Activated T-helper 2 cell treated with anti-CD3 and anti-CD28 coated beads, Interferon-gamma antibody, Interleukin-2, Interleukin-4, amounts not matched to agents 10 μg/mL and 5 μg/mL and 100 μg/mL, durations not matched to agents 14 hours and 24 hours and 36 hours (primary cell): ENCODE results near the gene PARVA. TPM values are rescaled to one million over a fixed set of nuclear protein-coding genes. Genes with fewer than 3 reads are reported as not detected.

Experiments used
- DNase-seq: peaks from one replicate; pipeline ENCODE4 v3.0.0; 2021; ENCODE audit warnings: low spot score
- H3K27ac Mint-ChIP-seq: one replicate; pipeline ENCODE4 v1.8.0; 2021; ENCODE audit warnings: mixed read lengths
- H3K27me3 Mint-ChIP-seq: one replicate; pipeline ENCODE4 v1.8.0; 2021; ENCODE audit warnings: low read depth, mixed read lengths
- H3K36me3 Mint-ChIP-seq: one replicate; pipeline ENCODE4 v1.8.0; 2021; ENCODE audit warnings: low read depth, mixed read lengths
- H3K4me1 Mint-ChIP-seq: one replicate; pipeline ENCODE4 v1.8.0; 2021; ENCODE audit warnings: low read depth, mixed read lengths
- H3K4me3 Mint-ChIP-seq: one replicate; pipeline ENCODE4 v1.8.0; 2021; ENCODE audit warnings: low read depth, mild to moderate bottlenecking, moderate library complexity, mixed read lengths
- H3K9me3 Mint-ChIP-seq: one replicate; pipeline ENCODE4 v1.8.0; 2021; ENCODE audit warnings: mixed read lengths
- intact Hi-C: fragments of 100-400 bp; cut with micrococcal nuclease; formaldehyde crosslinking; loops from one replicate; pipeline ENCODE4 v1.15.1; 2023
- total RNA-seq: library from RNA; stranded (reverse); gene quantifications from 2 replicates; pipeline ENCODE4 v1.2.3, GENCODE V29; 2022

Gene PARVA
- total RNA-seq, 1 donor from 2014 or later: not detected

DNA sequence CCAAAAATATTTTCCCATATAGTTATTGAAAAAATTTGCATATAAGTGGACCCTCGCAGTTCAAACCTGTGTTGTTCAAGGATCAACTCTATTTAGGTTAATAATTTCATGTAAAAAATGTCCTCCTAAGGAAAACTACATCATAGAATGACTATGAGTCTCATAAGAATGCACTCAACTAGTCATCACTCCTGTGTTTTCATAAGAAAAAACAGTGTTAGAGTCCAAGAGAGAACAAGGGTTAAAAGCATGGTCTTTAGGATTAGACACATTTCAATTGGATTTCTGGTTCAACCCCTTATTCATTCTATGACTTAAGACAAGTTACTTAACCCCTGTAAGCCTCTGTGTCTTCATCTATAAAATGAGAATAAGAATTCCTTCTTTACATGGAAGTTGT is 5.1 kb downstream of the PARVA start:
- Mint-ChIP-seq H3K36me3 (no peaks in the 10 kb centered on the region), H3K27ac (no peak overlapping the region)

DNA sequence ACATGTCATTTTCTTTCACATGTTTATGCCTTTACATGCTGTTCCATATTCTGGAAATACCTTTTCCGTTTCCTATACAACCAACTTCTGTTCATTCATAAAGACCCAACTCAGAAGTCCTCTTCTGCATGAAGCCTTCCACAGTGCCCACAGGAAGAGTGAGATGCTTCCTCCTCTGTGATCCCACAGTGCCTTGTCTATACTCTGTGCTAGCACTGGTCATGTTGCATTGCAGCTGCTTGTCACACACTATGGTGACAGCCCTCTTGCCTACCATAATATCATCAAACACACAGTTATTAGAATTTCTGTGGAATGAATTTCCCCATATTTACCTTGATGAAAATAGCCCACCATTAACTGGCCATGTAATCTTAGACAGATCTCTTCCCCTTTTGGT is 8.9 kb downstream of the PARVA start:
- Mint-ChIP-seq H3K27me3 (peaks cover 28% of the 10 kb centered on the region), H3K4me1 (no peaks in the 10 kb centered on the region), H3K36me3 (no peaks in the 10 kb centered on the region), H3K9me3 (no peaks in the 10 kb centered on the region), H3K27ac (no peak overlapping the region), H3K4me3 (no peak overlapping the region)
- DNase-seq: no peak
- intact Hi-C loops: no loop called here

More for the DNA sequence above, 5.1 kb downstream of the PARVA start:
- H3K4me1 Mint-ChIP-seq: peaks cover 2% of the 10 kb centered on the region
- H3K9me3 Mint-ChIP-seq: no peaks in the 10 kb centered on the region
- peaks cover 48% of the 10 kb centered on the region for H3K27me3 Mint-ChIP-seq
- intact Hi-C loops: no loop called here
- no peak for DNase-seq
- no peak overlapping the region for H3K4me3 Mint-ChIP-seq

DNA sequence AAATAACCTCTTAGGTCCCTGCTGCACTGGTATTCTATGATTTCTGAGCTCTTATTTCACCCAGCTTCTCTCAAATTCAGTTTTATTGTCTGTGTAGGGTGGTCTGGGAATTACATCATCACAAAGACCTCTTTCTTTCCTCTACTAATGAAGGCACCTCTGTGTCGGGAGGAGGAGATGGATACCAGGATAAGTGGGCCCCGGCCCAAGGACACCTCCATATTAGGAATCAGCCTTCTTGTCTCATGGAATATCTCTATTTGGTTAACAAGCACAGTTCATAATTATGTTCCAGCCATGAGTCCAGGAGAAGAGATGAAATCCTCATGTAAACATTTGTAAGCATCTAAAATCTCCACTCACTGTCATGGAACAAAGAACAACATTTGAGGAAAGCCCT is 9.4 kb downstream of the PARVA start:
- no peak overlapping the region for H3K27ac Mint-ChIP-seq
- no peak overlapping the region for H3K4me3 Mint-ChIP-seq
- H3K9me3 Mint-ChIP-seq: no peaks in the 10 kb centered on the region
- intact Hi-C loops: no loop called here
- H3K4me1 Mint-ChIP-seq: no peaks in the 10 kb centered on the region
- no peaks in the 10 kb centered on the region for H3K36me3 Mint-ChIP-seq
- DNase-seq: no peak
- peaks cover 27% of the 10 kb centered on the region for H3K27me3 Mint-ChIP-seq

DNA sequence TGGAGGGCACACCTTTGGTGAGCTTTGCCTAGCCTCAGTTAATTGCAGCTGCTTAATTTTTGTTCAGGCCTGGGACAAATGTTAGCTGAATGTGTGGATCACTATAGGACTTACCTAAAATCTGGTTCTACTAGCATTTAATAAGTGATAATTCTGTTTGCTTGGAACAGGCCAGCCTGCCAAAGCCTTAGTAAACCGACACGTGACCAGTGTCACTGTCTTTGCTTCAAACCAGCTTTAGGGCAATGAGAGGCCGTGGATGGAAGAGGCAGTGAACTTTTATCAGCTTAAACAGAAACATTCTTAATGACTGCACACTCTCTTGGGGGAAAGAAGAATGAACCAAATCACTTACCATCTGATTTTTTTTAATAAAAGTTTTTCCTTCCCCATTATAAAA is 10.8 kb downstream of the PARVA start:
- no peak overlapping the region for H3K4me3 Mint-ChIP-seq
- H3K9me3 Mint-ChIP-seq: no peaks in the 10 kb centered on the region
- no peak overlapping the region for H3K27ac Mint-ChIP-seq
- intact Hi-C loops: no loop called here
- peaks cover 24% of the 10 kb centered on the region for H3K27me3 Mint-ChIP-seq
- no peaks in the 10 kb centered on the region for H3K4me1 Mint-ChIP-seq
- H3K36me3 Mint-ChIP-seq: no peaks in the 10 kb centered on the region
- DNase-seq: no peak

DNA sequence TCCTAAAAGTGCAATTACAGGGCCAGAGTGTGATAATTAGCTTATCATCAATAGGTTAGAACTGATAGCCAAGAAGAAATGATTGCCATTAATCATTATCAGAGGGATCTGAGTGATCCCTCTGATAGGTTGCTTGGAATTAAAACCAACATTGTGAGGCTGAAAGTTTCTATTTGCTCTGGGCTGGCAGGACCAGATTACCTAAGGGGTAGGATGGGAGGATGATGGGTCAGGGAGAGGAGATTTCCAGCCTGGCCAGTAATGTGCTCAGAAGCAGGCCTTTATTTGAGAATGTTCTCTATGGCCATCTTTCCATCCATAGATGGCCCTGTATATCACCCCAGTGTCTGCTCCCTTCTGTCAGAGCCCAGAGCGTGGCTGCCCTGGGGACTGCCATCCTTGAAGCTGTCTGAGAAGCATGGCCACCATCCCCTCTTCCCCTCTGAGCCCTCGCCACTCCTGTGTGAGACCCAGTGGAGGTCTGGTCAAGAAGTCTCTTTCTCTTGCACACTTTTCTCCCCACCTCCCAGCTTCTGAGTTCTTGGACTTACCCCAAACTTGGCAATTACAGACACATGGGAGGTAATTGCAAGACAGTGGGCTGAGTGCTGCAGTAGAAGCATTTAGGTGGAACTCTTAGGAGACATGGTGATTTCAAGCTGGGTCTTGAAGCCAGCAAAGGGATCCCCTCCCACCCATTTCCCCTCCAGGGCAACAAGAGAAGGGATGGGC is 11.7 kb downstream of the PARVA start:
- peaks cover 20% of the 10 kb centered on the region for H3K27me3 Mint-ChIP-seq
- no peaks in the 10 kb centered on the region for H3K4me1 Mint-ChIP-seq
- H3K36me3 Mint-ChIP-seq: no peaks in the 10 kb centered on the region
- no peak for DNase-seq
- no peaks in the 10 kb centered on the region for H3K9me3 Mint-ChIP-seq
- intact Hi-C loops: no loop called here
- no peak overlapping the region for H3K27ac Mint-ChIP-seq
- no peak overlapping the region for H3K4me3 Mint-ChIP-seq

DNA sequence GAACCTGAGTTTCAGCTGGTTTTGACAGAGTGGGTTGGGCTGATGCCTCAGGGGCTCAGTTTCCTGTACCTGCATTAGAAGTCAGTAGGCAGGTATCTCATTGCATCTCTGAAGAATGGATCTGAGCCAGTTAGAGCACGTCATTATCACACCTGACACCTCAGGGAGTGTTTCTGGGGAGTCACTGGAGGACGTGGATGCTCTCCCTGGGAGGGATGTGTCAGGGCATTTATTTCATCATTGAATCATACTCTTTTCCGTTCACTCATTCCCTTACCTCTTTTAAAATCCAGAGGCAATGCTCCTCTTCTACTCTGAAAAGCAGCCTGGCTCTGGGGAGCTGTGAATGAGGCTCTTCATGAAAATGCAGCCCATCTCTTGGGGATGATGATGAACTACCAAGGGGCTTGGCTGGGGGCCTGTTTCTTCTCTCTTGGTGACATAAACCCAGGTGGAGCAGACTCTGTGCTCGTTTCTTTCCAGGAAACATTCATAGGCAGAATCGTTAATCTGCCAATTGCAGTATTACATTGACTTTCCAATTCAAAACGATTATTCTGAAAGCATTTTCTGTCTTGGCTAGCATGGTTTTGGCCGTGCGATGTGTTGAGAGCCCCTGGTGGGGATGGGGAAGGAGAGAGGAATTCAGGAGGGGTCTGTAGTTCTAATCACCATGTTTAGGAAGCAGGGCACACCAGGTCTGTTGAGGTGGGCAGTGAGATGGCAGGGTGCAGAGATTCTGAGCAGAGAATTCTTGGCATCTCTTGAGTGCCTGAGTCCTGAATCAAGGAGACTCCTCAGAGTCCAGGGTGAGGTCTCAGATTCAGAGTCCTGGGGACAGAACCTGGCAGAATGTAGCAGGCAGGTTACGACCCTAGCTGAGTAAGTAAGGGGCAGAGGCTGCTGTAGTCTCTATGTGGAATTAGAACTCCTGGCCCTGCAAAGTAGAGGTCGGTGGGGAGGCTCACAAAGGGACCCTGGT is 12.6 kb downstream of the PARVA start:
- no peak overlapping the region for H3K4me3 Mint-ChIP-seq
- H3K9me3 Mint-ChIP-seq: no peaks in the 10 kb centered on the region
- no peak overlapping the region for H3K27ac Mint-ChIP-seq
- intact Hi-C loops: no loop called here
- H3K27me3 Mint-ChIP-seq: peaks cover 13% of the 10 kb centered on the region
- DNase-seq: no peak
- H3K36me3 Mint-ChIP-seq: no peaks in the 10 kb centered on the region
- no peaks in the 10 kb centered on the region for H3K4me1 Mint-ChIP-seq

DNA sequence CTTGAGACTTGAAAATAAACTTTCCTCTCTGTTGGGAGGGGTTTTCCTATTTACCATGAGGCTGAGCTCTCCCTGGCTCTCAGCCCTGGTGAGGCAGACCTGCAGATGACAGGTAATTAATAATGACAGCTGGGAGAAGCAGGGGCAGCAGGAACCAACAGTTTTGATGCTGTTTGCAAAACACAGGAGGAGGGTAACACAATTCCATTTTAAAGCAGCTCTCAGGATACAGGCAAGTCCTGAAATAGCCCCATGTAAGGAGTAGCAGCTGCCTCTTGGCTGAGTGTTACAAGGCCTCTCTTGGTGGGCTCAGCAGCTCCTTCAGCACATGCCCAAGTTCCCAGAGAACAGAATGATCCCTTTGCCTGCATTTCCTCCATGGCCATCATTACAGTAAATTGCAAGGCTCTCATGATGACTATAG is 13.3 kb downstream of the PARVA start:
- peaks cover 13% of the 10 kb centered on the region for H3K27me3 Mint-ChIP-seq
- H3K9me3 Mint-ChIP-seq: no peaks in the 10 kb centered on the region
- intact Hi-C loops: no loop called here
- DNase-seq: no peak
- no peak overlapping the region for H3K27ac Mint-ChIP-seq
- H3K36me3 Mint-ChIP-seq: no peaks in the 10 kb centered on the region
- H3K4me1 Mint-ChIP-seq: no peaks in the 10 kb centered on the region
- H3K4me3 Mint-ChIP-seq: no peak overlapping the region

DNA sequence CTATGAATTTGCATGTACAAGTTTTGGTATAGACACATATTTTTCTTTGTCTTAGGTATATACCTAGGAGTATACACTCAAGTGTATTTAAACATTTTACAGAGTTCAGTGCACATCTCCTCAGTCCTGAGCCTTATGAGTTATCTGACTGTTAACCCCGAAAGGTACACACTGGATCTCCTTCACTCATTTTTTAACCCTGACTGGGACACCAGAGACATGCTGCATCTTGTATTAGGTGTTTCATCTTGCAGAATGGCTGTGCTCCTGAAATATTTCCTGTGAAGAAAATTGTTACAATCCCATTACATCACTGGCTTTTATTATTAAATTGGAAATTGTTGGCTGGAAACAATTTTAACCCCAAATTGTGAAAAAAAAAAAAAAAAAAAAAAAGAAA is 15.3 kb downstream of the PARVA start:
- no peak overlapping the region for H3K27ac Mint-ChIP-seq
- DNase-seq: no peak
- H3K9me3 Mint-ChIP-seq: no peaks in the 10 kb centered on the region
- H3K36me3 Mint-ChIP-seq: no peaks in the 10 kb centered on the region
- intact Hi-C loops: no loop called here
- no peaks in the 10 kb centered on the region for H3K4me1 Mint-ChIP-seq
- no peak overlapping the region for H3K4me3 Mint-ChIP-seq
- H3K27me3 Mint-ChIP-seq: peaks cover 6% of the 10 kb centered on the region

DNA sequence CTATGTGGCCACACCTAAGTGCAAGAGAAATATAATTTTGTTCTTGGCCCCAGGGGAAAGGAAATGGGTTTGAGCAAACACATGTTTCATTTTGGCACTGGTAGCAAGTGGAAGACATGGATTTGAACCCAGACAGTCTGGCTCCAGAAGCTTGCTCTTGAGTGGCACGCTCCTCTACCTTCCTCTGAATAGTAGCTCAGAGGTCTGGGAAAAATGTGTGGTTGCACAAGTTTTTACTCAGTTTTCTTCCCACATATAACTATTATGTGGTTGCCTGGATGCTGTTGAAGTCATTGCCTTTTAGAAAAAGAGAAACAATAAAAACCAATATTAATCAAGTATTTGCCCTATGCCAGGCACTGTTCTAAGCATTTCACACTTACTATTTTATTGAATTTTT is 16.3 kb downstream of the PARVA start:
- no peaks in the 10 kb centered on the region for H3K36me3 Mint-ChIP-seq
- peaks cover 6% of the 10 kb centered on the region for H3K27me3 Mint-ChIP-seq
- no peak overlapping the region for H3K4me3 Mint-ChIP-seq
- no peaks in the 10 kb centered on the region for H3K4me1 Mint-ChIP-seq
- no peak overlapping the region for H3K27ac Mint-ChIP-seq
- no peak for DNase-seq
- intact Hi-C loops: no loop called here
- H3K9me3 Mint-ChIP-seq: no peaks in the 10 kb centered on the region

DNA sequence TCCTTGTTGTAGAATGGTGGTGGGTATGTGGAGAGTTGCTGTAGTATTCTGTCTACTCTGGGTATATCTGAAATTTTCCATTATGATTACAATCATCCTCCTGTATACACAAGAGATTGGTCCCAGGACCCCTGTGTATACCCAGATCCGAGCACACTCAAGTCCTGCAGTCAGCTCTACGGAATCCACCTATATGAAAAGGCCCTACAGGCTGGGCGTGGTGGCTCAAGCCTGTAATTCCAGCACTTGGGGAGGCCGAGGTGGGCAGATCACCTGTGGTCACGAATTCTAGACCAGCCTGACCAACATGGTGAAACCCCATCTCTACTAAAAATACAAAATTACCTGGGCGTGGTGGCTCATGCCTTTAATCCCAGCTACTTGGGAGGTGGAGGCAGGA is 17.2 kb downstream of the PARVA start:
- Mint-ChIP-seq H3K4me3 (no peak overlapping the region), H3K4me1 (no peaks in the 10 kb centered on the region), H3K36me3 (no peaks in the 10 kb centered on the region), H3K27ac (no peak overlapping the region), H3K27me3 (peaks cover 7% of the 10 kb centered on the region), H3K9me3 (no peaks in the 10 kb centered on the region)
- DNase-seq: no peak
- intact Hi-C loops: no loop called here

DNA sequence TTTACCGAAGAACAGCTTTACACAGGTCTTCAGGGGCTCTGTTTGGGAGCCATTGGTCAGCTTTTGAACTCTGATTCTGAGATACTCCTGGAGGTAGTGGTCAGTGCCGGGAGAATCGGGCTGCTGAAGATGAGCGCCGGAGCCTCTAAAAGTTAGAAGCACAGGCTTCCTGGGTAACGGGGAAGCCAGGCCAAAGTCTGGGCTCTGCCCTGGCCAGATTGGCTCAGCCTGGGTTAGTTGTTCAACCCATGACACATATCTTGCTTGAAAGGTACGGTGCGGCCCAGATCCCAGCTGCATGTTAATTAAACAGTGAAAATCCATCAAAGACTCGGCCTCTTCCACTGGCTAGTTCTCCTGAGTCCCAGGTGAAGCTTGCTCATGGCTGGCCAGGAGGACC is 18.0 kb downstream of the PARVA start:
- Mint-ChIP-seq H3K27me3 (peaks cover 8% of the 10 kb centered on the region), H3K4me1 (no peaks in the 10 kb centered on the region), H3K9me3 (no peaks in the 10 kb centered on the region), H3K27ac (no peak overlapping the region), H3K36me3 (no peaks in the 10 kb centered on the region), H3K4me3 (no peak overlapping the region)
- DNase-seq: no peak
- intact Hi-C loops: no loop called here

DNA sequence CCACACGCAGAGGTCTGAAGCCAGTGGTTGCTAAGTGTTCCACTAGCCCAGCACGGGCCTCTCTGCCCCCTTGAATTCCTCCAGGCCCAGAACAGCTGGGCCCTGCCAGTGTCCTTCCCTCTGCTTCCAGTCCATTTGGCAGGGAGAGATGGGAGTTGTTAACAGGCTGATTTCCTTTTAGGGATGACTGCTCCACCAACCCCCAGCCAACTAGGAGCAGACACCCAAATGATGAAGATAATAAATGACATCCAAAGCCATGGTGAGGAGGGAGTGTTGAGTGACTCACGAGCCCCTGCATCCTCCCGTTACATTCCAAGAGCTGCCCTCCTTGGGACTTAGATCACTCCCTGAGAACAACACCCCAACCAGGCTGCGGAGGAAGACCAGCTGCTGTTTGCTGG is 20.6 kb downstream of the PARVA start:
- intact Hi-C loops: no loop called here
- Mint-ChIP-seq H3K27me3 (peaks cover 12% of the 10 kb centered on the region), H3K27ac (no peak overlapping the region), H3K9me3 (no peaks in the 10 kb centered on the region), H3K36me3 (no peaks in the 10 kb centered on the region), H3K4me3 (no peak overlapping the region), H3K4me1 (no peaks in the 10 kb centered on the region)
- DNase-seq: no peak

DNA sequence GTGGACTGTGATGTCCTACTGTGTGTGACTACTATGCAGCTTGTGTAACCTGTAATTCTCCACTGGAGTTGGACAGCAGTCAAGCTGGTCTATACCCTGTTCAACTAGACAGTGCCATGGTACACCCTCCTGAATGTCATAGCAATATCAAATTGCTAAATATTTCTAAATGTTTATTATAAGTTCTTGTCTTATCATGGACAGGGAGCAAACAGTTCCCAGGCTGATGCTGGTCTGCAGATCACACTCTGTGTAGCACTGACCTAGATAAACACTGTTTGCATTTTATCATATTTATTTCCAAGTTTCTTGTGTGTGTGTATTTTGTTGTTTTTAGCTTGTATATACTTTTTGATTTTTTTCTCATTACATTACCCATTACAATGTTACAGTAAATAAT is 22.0 kb downstream of the PARVA start:
- H3K27ac Mint-ChIP-seq: no peak overlapping the region
- H3K4me3 Mint-ChIP-seq: no peak overlapping the region
- peaks cover 13% of the 10 kb centered on the region for H3K27me3 Mint-ChIP-seq
- no peak for DNase-seq
- H3K36me3 Mint-ChIP-seq: no peaks in the 10 kb centered on the region
- intact Hi-C loops: no loop called here
- no peaks in the 10 kb centered on the region for H3K4me1 Mint-ChIP-seq
- no peaks in the 10 kb centered on the region for H3K9me3 Mint-ChIP-seq
